Activated naive CD8-positive, alpha-beta T cell treated with anti-CD3 and anti-CD28 coated beads, Interleukin-2, amount 50 U/mL, for 16 hours (primary cell): ENCODE results near the gene ZNF384.

Source experiments
- DNase-seq: peaks from one replicate; pipeline ENCODE4 v3.0.0-alpha.2; 2020; ENCODE audit warnings: low read depth, low spot score

ZNF384 gene

GRCh38 chr12:6620885-6621274 lies 68.3 kb downstream of the ZNF384 start:
- DNase-seq: no peak

GRCh38 chr12:6620137-6620884 lies 68.9 kb downstream of the ZNF384 start:
- DNase-seq: no peak

- DNase-seq: no peak
Measured at GRCh38 chr12:6618483-6619225, 70.5 kb downstream of the ZNF384 start.
